Stimulated activated CD8-positive, alpha-beta memory T cell treated with anti-CD3 and anti-CD28 coated beads, Interleukin-7, amount 100 ng/mL, for 24 hours (primary cell): ENCODE data around the gene FANCL.
"Not testable (repeated sequence)": the region's sequence is repeated elsewhere in the genome, so short reads cannot be mapped to it uniquely, and the experiment has no call there.

Source experiments
- DNase-seq: peaks from one replicate; pipeline ENCODE4 v3.0.0-alpha.2; 2020; ENCODE audit warnings: low read depth

The FANCL gene

DNA sequence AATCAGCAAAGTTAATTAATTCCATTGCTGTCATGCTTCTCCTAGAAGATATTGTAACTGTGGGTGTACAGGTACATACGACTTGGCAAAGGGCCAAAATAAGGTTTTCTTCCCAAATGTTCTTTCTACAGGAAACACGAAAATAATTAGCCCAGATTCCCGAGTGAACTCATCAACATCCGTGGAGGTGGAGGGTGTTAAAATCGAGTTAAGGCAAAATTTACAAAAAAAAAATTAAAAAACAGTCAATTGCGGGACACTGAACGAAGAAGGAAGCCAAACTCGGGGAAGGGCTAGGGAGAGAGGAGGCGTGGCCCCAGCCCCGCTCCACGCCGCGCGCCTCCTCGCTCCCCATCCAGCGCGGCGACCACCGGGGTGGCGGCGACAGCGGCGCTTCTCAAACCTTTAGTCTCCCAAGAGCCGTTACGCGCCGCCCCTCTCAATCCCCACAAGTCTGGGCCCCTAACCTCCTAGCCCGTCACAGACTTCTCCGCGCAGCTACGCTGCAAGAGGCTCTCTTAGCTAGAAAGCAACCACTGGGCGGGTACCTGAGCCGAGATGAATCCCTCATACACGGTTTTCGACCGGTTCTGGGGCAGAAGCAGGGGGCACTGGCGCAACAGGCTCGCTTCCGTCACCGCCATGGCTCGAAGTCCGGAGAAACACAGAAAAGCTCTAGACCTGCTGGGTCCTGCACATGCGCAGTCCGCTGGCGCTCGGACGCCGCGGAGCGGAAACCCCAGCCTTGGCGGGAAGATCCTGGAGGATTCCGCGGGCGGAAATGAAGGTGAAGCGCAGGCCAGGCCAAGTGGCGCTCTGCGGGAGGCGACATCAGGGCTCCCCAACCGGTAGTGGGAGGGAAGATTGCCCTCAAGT, at the start of gene FANCL:
TSS of gene FANCL (minus strand) at position 656 of the 876 bp plus-strand sequence. CDS start at position 644, 12 bp downstream.
- peak; percentile 65 for DNase-seq

DNA sequence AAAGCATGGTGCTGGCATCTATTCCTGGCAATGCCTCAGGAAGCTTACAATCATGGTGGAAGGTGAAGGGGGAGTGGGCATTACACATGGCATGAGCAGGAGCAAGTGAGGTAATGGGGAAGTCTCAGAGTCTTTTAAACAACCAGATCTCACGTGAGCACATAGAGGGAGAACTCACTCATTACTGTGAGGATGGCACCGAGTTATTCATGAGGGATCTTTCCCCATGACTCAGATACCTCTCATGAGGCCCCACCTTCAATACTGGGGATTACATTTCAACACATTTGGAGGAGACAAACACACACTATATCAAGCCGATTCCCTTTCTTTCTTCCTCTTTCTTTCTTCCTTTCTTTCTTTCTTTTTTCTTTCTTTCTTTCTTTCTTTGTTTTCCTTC, 47.9 kb upstream of the FANCL start:
- no peak for DNase-seq

DNA sequence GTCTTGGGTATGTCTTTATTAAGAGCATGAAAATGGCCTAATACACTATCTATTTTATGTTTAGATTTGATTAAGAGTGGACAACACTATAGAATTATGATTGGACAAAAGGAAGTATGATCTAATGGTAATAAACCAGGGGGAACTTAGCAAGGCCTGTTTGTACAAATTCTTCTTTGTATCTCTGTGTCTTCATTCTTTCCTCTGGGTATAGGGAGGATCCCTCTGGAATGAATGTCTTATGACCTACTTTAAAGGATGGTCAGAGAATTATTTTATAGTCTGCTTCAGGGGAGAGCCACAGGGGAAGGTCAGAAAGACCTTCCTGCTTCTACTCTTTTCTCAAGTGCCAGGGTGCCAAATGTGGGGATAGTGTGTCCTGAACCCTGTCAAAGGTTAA, 42.8 kb upstream of the FANCL start:
- no peak for DNase-seq

DNA sequence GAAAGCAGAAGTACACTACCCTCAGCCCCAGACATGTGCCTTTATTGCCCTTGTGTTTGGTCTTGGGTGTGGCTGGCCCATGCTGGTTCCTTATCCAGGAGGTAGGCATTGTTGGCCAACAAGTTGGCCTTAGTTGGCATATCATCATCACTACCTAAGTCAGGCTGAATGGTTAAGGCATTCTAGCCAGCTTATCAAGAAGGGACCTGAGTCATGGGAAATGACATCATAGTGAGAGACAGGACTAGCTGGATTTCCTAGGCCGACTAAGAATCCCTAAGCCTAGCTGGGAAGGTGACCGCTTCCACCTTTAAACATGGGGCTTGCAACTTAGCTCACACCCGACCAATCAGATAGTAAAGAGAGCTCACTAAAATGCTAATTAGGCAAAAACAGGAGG, 34.0 kb upstream of the FANCL start:
- not testable (repeated sequence) for DNase-seq

DNA sequence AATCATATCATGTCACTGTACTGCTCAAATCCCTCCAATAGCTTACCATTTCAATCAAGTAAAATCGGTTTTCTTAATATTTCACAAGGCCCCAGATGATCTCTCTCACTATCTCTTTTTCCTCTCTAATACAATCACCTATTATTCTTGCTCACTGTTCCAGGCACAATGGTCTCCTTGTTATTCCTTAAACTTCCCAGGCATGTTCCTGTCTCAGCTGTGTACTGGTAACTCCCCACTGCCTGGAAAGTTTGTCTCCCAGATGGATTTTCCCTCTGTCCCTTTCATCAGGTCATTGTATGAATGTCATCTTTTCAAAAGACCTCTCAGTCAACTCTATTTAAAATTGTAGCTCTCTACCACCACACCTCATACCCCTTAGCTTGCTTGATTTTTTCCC, 30.7 kb upstream of the FANCL start:
- DNase-seq: no peak

DNA sequence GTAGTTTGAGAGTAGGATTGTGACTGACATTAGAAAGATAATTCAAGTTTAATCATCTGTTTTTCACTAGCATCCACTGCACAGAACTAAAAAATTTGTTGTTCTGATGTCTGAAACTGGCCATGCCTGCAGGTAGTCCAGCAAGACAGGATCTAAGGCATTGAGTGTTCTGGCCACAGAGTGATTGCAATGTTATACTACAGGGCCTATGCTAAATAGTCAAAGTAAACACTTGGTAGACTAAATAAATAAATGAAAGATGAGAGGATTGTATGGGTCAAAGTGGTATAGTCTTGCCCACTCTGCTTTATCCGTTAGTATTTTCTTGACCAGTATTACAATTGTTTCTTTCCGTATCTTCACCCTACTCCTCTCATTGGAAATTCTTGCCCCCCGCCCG, 27.6 kb upstream of the FANCL start:
- no peak for DNase-seq

DNA sequence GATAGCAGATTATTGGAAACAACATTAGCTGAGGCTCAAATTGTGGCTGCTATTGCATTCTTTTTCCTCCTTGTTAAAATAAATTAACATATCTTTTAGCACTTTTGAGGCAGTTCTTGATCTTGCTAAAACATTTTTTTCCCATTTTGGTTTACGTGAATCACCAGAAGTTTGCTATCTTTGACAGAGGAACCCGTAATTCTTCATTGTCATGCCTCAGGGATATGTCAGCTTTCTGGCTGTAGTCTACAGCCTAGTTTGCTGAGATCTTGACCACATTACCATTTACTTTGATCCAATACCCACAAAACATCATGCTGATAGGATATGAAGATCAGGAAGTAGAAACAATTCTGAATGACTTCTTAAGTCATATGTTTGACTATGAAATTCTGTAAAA, 25.1 kb upstream of the FANCL start:
- no peak for DNase-seq

DNA sequence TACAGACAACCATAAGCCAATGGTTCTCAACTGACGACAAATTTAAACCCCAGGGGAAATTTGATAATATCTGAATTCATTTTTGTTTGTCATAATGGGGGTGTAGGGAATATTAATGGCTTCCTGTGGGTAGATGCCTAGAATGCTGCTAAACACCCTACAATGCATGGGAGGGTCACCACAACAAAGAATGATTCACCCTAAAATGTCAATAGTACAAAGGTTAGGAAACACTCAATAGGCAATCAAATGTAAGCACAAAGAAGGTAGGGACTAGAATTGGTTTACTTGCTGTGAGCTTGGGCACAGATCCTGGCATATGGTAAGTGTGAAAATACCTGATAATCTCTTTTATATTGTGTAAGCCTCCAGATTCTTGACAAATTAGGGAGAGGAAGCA, 20.1 kb upstream of the FANCL start:
- no peak for DNase-seq

DNA sequence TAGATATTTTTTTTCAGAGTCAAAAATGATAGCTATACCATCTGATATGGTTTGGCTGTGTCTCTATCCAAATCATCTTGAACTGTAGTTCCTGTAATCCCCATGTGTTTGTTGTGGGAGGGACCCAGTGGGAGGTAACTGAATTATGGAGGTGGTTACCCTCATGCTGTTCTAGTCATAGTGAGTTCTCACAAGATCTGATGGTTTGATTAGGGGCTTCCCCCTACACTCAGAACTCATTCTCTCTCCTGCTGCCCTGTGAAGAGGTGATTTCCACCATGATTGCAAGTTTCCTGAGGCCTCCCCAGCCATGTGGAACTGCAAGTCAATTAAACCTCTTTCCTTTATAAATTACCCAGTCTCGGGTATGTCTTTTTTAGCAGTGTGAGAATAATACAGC, 17.3 kb upstream of the FANCL start:
- not testable (repeated sequence) for DNase-seq

DNA sequence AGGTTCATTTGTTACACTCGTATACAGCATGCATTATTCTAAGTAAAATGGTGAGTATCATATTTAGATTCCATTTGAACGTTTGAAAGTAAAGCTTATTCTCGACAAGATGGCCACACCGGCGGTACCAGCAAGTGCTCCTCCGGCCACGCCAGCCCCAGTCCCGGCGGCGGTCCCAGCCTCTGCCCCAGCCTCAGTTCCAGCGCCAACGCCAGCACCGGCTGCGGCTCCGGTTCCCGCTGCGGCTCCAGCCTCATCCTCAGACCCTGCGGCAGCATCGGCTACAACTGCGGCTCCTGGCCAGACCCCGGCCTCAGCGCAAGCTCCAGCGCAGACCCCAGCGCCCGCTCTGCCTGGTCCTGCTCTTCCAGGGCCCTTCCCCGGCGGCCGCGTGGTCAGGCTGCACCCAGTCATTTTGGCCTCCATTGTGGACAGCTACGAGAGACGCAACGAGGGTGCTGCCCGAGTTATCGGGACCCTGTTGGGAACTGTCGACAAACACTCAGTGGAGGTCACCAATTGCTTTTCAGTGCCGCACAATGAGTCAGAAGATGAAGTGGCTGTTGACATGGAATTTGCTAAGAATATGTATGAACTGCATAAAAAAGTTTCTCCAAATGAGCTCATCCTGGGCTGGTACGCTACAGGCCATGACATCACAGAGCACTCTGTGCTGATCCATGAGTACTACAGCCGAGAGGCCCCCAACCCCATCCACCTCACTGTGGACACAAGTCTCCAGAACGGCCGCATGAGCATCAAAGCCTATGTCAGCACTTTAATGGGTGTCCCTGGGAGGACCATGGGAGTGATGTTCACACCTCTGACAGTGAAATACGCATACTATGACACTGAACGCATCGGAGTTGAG, 10.4 kb upstream of the FANCL start:
- DNase-seq: not testable (repeated sequence)

DNA sequence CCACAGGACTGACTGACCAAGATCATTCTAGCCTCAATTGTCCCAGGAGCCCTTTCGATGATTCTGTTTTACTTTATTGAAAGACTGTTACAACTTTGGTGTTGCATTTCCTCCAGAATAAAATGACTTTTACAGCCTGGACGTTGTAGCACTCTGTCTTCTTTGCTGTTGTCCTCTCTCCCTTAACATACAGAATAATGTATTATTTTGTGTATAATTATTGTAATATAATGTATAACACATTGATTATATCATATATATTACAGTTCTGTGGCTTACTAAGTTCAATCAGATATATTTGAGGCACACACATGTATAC, 380 bp upstream of the FANCL start:
- no peak for DNase-seq

DNA sequence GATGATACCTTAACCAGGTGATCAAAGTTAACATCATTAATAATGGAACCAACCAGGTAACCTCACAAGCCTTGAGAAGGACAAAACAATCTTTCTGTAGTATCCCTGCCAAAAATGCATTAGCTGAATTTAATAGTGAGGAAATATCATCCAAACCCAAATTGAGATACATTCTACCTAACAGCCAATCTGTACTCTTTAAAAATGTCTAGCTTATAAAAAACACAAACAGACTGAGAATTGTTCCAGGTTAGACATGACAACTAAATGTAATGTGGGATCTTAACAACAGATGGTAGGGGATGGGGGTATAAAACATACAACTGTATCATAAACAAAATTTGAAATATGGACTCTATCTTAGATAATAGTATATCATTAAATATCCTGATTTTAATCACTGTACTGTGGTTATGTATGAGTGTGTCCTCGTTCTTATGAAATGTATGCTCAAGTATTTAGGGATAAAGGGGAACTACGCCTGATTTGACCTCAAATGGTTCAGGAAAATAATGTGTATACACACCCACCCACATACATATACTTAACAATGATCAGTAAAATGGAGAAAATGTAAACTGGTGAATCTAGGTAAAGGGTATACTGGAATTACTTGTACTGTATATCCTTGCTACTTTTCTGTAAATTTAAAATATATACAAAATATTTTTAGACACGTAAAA, 1.7 kb downstream of the FANCL start:
- no peak for DNase-seq

DNA sequence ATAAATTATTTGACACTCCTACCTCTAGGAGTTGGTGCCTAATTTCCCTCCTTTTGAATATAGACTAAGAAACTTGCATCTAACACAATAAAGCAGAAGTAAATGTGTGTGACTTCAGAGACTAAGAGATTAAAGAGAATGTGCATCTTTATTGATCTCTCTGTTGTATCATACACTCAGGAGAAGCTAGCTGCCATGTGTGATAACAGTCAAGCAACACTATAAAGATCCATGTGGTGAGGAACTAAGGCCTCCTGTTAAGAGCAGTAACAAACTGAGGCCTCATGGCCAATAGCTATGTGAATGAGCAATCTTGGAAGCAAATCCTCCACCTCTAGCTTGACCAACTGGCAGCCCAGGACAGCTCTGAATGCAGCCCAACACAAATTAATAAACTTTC, 3.4 kb downstream of the FANCL start:
- DNase-seq: no peak

DNA sequence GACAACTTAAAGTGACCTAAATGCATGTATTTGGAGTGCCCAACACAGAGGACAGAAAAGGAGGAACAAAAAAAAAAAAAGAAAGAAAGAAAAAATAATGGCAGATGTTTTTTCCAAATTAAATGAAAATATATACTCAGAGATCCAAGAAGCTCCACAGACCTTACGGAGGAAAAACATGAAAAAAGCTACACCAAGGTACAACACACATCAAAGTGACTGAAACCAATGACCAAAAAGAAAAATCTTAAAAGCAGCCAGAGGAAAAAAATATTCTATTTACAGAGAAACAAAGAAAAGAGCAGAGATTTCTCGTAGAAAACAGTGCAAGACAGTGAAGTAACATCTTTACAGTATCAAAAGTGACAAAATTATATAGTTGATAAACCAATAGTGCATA, 5.1 kb downstream of the FANCL start:
- no peak for DNase-seq

DNA sequence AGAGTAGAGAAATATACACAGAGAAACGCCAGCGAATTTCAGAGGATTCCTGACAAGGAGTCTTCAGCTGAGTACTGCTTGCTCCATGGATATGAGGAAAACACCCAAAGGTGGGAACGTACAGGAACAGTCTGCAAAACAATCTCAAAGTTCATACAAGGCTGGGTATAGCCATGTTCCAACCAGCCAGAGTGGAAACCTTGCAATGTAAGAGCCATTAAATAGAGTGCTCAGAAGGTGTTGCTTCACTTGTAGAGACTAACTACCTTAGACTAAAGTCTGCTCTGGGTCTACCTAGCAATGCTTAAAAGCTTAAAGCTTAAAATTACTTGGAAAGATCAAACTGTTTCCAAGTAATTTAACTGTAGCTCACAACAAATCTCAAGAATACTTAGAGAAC, 6.0 kb downstream of the FANCL start:
- no peak for DNase-seq

DNA sequence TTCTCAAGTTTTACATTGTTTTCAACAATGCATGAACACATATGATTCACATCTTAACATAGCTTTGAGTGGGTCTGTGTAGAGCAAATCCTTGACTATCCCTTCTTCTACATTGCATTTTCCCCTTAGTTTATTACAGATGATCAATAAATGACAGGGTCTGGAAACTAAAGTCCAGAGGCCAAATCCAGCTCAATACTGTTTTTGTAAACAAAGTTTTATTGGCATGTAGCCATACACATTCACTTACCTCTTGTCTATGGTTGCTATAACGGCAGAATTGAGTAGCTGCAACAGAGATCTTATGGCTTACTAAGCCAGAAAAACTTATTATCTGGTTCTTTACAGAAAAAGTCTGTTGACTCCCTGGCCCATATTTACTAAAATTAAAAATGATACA, 12.8 kb downstream of the FANCL start:
- no peak for DNase-seq

DNA sequence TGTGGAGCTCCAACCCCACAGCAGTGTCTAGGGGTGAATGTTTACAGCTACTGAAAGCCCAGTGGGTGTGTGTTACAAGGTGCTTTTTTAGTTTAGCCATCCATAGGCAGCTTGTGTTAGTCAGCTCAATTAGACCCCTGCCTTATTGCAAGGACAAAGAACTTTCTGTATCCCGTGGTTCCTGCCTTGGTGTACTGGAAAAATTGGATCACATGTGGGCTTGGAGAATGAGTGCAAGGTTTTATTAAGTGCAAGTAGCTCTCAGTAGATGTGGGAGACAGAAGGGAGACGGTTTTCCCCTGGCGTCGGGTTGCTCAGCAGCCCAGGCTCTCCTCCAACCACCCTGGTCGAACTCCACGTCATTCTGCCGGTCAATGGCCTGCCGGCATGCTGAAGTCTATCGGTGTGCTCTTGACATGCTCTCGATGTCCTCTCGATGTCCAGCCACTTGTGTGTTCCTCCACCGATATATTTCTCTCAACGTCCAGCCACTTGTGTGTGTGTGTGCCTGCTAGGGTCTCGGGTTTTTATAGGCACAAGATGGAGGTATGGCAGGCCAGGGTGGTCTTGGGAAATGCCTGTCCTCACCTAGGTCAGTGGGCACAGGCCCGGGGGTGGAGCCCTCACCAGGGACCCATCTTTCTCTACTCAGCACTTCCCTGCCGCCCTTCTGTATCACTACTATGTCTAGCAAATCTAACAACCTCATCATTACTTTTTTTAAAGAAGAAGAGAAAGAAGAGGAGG, 13.8 kb downstream of the FANCL start:
- DNase-seq: no peak

DNA sequence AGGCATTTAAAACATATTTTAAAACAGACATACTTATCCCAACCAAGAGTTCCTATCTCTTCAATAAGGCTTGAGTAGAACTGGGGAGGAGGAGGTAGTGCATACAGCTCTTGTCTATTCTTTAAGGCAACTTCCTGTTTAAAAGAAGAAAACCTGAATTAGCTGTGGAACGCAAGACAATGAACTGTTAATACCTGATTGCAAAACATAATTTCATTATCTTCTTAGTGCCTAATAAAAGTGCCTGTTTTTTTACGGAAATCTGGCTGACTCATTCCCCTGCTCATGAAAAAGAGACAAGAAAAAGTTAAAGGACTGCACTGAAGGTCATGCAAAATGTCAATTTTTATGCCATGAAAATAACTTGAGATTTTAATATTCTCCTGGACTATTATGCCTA, 19.2 kb downstream of the FANCL start:
- no peak for DNase-seq

DNA sequence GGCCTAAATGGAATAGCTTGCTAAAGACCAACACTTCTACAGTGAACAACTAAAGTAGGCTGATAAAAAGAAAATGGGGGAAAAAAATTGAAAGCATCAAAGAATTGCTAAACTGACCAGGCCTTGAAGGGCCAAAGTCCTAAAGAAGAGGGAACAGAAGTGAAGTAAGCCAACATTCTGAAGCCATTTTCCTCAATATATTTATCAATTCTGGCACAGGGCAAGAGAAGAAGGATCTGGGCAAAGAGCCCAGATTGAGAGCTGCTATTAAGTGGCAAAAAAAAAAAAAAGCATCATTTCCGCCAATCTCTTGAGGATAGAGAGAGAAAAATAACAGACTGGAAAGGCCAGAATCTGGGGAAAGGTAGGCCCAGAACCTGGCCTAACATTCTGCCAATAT, 25.7 kb downstream of the FANCL start:
- DNase-seq: no peak

DNA sequence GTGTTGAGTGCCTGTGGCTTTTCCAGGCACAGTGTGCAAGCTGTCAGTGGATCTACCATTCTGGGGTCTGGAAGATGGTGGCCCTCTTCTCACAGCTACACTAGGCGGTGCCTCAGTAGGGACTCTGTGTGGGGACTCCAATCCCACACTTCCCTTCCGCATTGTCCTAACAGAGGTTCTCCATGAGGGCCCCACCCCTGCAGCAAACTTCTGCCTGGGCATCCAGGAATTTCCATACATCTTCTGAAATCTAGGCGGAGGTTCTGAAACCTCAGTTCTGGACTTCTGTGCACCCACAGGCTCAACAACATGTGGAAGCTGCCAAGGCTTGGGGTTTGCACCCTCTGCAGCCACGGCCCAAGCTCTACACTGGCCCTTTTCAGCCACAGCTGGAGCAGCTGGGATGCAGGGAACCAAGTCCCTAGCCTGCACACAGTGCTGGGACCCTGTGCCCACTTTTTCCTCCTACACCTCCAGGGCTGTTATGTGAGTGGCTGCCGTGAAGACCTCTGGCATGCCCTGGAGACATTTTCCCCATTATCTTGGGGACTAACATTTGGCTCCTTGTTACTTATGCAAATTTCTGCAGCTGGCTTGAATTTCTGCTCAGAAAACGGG, 30.1 kb downstream of the FANCL start:
- DNase-seq: not testable (repeated sequence)

DNA sequence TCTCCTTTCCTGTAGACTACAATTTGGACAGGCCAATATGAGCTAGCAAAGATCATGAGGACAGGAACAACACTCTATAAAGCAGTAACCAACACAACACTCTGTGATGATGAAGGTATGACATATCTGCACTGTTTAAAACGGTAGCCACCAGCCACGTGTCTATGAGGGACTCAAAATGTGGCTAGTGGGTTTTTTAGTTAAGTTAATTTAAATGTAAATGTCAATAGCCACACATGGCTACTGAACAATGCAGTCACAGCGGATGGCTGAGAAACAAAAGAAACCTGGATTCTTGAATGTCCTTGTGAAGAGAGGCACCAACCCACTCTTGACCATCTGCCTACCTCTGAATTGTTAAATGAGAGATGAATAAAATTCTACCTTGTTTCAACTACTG, 33.9 kb downstream of the FANCL start:
- DNase-seq: no peak

DNA sequence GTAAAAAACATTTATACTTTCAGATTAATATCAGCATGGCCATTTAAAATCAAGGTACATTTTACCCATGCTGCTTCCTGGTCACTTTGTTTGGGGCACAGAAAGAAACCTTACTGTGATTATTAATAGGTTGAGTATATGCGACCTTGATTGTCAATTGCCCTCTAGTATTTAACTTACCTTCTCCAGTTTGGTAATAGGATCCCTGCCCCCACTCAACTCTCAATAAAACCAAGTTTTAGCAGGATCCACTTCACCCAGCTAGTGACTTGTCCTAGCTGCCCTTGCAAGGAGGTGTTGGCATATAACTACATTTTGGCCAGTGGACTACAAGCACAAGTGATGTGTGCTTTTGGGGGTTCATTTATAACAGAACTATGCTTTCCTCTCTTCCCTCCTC, 34.3 kb downstream of the FANCL start:
- DNase-seq: no peak
